NT2/D1 (cell line): ENCODE data around the gene AMPD3.

Experiments used
- SUZ12 ChIP-seq: IDR thresholded peaks from 2 replicates; pipeline ENCODE4 v1.6.1; 2011; ENCODE audit not compliant: insufficient read length, insufficient read depth; ENCODE audit errors: extremely low read depth
- YY1 ChIP-seq: IDR thresholded peaks from 2 replicates; pipeline ENCODE4 v1.6.1; 2011; ENCODE audit not compliant: insufficient read length, insufficient read depth
- ZNF274 ChIP-seq: IDR thresholded peaks from 2 replicates; pipeline ENCODE4 v1.6.1; 2011; ENCODE audit warnings: mild to moderate bottlenecking, low read depth, low read length

DNA sequence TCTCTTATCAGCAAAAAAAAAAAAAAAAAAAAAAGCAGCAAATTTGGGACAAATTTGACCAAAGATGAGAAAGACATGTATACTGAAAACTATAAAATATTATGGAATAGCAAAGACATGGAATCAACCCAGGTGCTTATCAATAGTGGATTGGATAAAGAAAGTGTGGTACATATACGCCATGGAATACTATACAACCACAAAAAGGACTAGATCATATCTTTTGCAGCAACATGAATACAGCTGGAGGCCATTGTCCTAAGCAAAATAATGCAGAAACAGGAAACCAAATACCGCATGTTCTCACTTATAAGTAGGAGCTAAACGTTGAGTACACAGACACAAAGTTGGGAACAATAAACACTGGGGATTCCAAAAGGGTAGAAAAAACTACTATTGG, 87.7 kb downstream of the AMPD3 start:
- TF ChIP-seq YY1 (no peak), ZNF274 (no peak), SUZ12 (no peak)
